GM23338 (cell line): Measurements from ENCODE around the gene GBP6. TPM values are rescaled to one million over a fixed set of nuclear protein-coding genes. Genes with fewer than 3 reads are reported as not detected.

ENCODE experiments used
- CREB1 ChIP-seq: fragments of 250-450 bp; sonication (Bioruptor Pico); IDR thresholded peaks from 2 replicates; pipeline ENCODE4 v1.5.0; 2020; ENCODE audit warnings: low read depth, mild to moderate bottlenecking, moderate library complexity
- CTCF ChIP-seq, 2 experiments: fragments of 200-600 bp in 1 of 2; sonication (generic) in 1 of 2; conservative IDR thresholded peaks; 2 replicates each; pipeline versions ENCODE4 v1.5.1 to v1.6.1; 2016 to 2017; ENCODE audit warnings: antibody characterized with exemption in 2 of 2, low read depth in 2 of 2, mild to moderate bottlenecking in 2 of 2, moderate library complexity in 1 of 2
- EZH2 ChIP-seq: fragments of 200-600 bp; sonication (generic); IDR thresholded peaks from one replicate; pipeline ENCODE4 v1.8.0; 2017; ENCODE audit warnings: antibody characterized with exemption, mild to moderate bottlenecking, low read depth; ENCODE audit not compliant: unreplicated experiment
- JUNB ChIP-seq: IDR thresholded peaks from one replicate; pipeline ENCODE4 v1.6.1; 2016; ENCODE audit warnings: antibody characterized with exemption; ENCODE audit not compliant: unreplicated experiment
- NANOG ChIP-seq: IDR thresholded peaks from 2 replicates; pipeline ENCODE4 v1.6.1; 2016; ENCODE audit warnings: antibody characterized with exemption, borderline replicate concordance
- POLR2AphosphoS5 ChIP-seq: IDR thresholded peaks from 2 replicates; pipeline ENCODE4 v1.6.1; 2016; ENCODE audit warnings: antibody characterized with exemption, low read depth
- REST ChIP-seq: IDR thresholded peaks from one replicate; pipeline ENCODE4 v1.6.1; 2018; ENCODE audit warnings: antibody characterized with exemption; ENCODE audit not compliant: unreplicated experiment
- STAT1 ChIP-seq: IDR thresholded peaks from one replicate; pipeline ENCODE4 v1.6.1; 2016; ENCODE audit warnings: antibody characterized with exemption; ENCODE audit not compliant: unreplicated experiment
- ZNF331 ChIP-seq: fragments of 250-450 bp; sonication (Bioruptor Pico); IDR thresholded peaks from 2 replicates; pipeline ENCODE4 v1.5.0; 2020; ENCODE audit warnings: low read depth, mild to moderate bottlenecking, moderate library complexity
- ZNF462 ChIP-seq: fragments of 250-450 bp; sonication (Bioruptor Pico); IDR thresholded peaks from 2 replicates; pipeline ENCODE4 v1.5.0; 2020; ENCODE audit warnings: mild to moderate bottlenecking, moderate library complexity
- polyA plus RNA-seq: library from polyadenylated mRNA; unstranded; fragments of >200 nt; fragmentation: Nextera tagmentation; extraction: Ambion mirVana; gene quantifications from 2 replicates; pipeline ENCODE4 v1.2.1, GENCODE V29; 2016
- total RNA-seq: library from RNA; depleted of rRNA; stranded (reverse); fragments of >200 nt; shearing (Covaris generic); gene quantifications from 2 replicates; pipeline ENCODE4 v1.2.3, GENCODE V29; 2014

The GBP6 gene
- total and polyA plus RNA-seq, 2 experiments from 2014 or later = not detected

GRCh38 chr1:89352421-89352820 lies 11.4 kb upstream of the GBP6 start (continued):
- TF ChIP-seq ZNF462 (CRISPR knock-in tag) (no peak), POLR2AphosphoS5 (no peak), NANOG (no peak), JUNB (no peak), REST (no peak), ZNF331 (CRISPR knock-in tag) (no peak), STAT1 (no peak), CTCF (conservative IDR thresholded peaks at IDR 0.05; ENCODE audit: low read depth in 2 of 2) (no peak), CREB1 (CRISPR knock-in tag) (no peak), EZH2 (no peak)
